MM.1S (cell line): ENCODE measurements around the gene SLC16A1.

Experiments used
- DNase-seq: peaks from one replicate; pipeline ENCODE4 v3.0.0-alpha.2; 2015
- H2AFZ ChIP-seq: fragments of 300-600 bp; sonication (generic); 2 replicates; pipeline ENCODE4 v1.6.0; 2016; ENCODE audit warnings: antibody characterized with exemption, low read length
- H3F3A ChIP-seq: fragments of 300-600 bp; sonication (generic); 2 replicates; pipeline ENCODE4 v1.6.1; 2016; ENCODE audit warnings: mild to moderate bottlenecking, antibody characterized with exemption, low read length, moderate library complexity, mixed read lengths; ENCODE audit not compliant: insufficient read depth
- H3K27ac ChIP-seq: fragments of 300-600 bp; sonication (generic); 2 replicates; pipeline ENCODE4 v1.5.1; 2016; ENCODE audit warnings: mild to moderate bottlenecking, low read length
- H3K27me3 ChIP-seq: fragments of 300-600 bp; sonication (generic); replicated peaks from 2 replicates; pipeline ENCODE4 v1.6.0; 2016; ENCODE audit warnings: low read length; ENCODE audit not compliant: insufficient read depth
- H3K36me3 ChIP-seq: fragments of 300-600 bp; sonication (generic); replicated peaks from 2 replicates; pipeline ENCODE4 v1.6.1; 2016; ENCODE audit warnings: mild to moderate bottlenecking, low read length, mixed read lengths; ENCODE audit not compliant: insufficient read depth
- H3K4me1 ChIP-seq: fragments of 300-600 bp; sonication (generic); 2 replicates; pipeline ENCODE4 v1.6.1; 2016; ENCODE audit warnings: low read length, mixed read lengths
- H3K4me2 ChIP-seq: fragments of 300-600 bp; sonication (generic); 2 replicates; pipeline ENCODE4 v1.6.0; 2016; ENCODE audit warnings: low read depth, low read length
- H3K4me3 ChIP-seq: fragments of 300-600 bp; sonication (generic); 2 replicates; pipeline ENCODE4 v1.5.1; 2016; ENCODE audit warnings: low read length, mixed read lengths
- H3K79me2 ChIP-seq: fragments of 300-600 bp; sonication (generic); 2 replicates; pipeline ENCODE4 v1.6.1; 2016; ENCODE audit warnings: mixed run types, low read length, mixed read lengths
- H3K9ac ChIP-seq: fragments of 300-600 bp; sonication (generic); 2 replicates; pipeline ENCODE4 v1.6.1; 2016; ENCODE audit warnings: low read length, mixed read lengths
- H3K9me2 ChIP-seq: fragments of 300-600 bp; sonication (generic); replicated peaks from 2 replicates; pipeline ENCODE4 v1.6.1; 2016; ENCODE audit warnings: mild to moderate bottlenecking, low read length, mixed read lengths; ENCODE audit not compliant: insufficient read depth
- H3K9me3 ChIP-seq: fragments of 300-600 bp; sonication (generic); replicated peaks from 2 replicates; pipeline ENCODE4 v1.6.1; 2016; ENCODE audit warnings: mild to moderate bottlenecking, low read length, mixed read lengths; ENCODE audit not compliant: insufficient read depth
- H4K20me1 ChIP-seq: fragments of 300-600 bp; sonication (generic); 2 replicates; pipeline ENCODE4 v1.6.1; 2016; ENCODE audit warnings: mild to moderate bottlenecking, low read length, moderate library complexity, mixed read lengths; ENCODE audit not compliant: insufficient read depth
- CTCF ChIP-seq: fragments of 300-600 bp; sonication (generic); IDR thresholded peaks from 2 replicates; pipeline ENCODE4 v1.5.1; 2016; ENCODE audit warnings: antibody characterized with exemption, low read length, mixed read lengths
- EZH2 ChIP-seq: fragments of 300-600 bp; sonication (generic); optimal IDR thresholded peaks from 2 replicates; pipeline ENCODE3; 2017; ENCODE audit warnings: low read depth, mild to moderate bottlenecking, antibody characterized with exemption, low read length, mixed read lengths
- EZH2phosphoT487 ChIP-seq: fragments of 300-600 bp; sonication (generic); IDR thresholded peaks from 2 replicates; pipeline ENCODE4 v1.6.1; 2018; ENCODE audit warnings: antibody characterized with exemption, low read length

The SLC16A1 gene

DNA sequence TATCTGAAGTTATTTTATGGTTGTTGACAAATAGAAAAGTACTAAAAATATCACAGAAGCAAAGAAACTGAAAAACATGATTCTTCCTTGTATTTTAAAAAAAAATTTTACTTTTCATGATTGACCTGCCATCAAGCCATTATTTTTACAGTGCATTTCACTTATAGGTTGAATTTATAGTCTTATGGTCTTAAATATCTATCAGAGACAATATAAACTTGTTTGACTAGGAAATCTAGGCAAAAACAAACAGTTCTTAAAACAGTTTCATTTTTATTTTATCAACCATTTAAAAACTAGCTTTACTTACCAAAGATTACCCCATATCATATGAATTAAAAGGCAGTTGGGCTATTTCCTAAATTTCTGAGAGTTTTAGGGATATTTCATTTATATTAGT, 59.2 kb downstream of the SLC16A1 start:
- H3F3A ChIP-seq, result no peaks in the 10 kb centered on the region
- H3K36me3 ChIP-seq, result no peaks in the 10 kb centered on the region
- H3K4me1 ChIP-seq, result no peaks in the 10 kb centered on the region
- H2AFZ ChIP-seq, result no peak overlapping the region
- H3K9ac ChIP-seq, result no peak overlapping the region
- DNase-seq, result no peak
- no peaks in the 10 kb centered on the region for H3K9me3 ChIP-seq
- no peak overlapping the region for H3K4me3 ChIP-seq
- no peaks in the 10 kb centered on the region for H4K20me1 ChIP-seq
- H3K27me3 ChIP-seq, result no peaks in the 10 kb centered on the region
- H3K27ac ChIP-seq, result no peak overlapping the region
- no peak for TF ChIP-seq CTCF
- no peak for TF ChIP-seq EZH2phosphoT487
- no peak for TF ChIP-seq EZH2
- no peaks in the 10 kb centered on the region for H3K79me2 ChIP-seq
- no peak overlapping the region for H3K4me2 ChIP-seq
- no peaks in the 10 kb centered on the region for H3K9me2 ChIP-seq

DNA sequence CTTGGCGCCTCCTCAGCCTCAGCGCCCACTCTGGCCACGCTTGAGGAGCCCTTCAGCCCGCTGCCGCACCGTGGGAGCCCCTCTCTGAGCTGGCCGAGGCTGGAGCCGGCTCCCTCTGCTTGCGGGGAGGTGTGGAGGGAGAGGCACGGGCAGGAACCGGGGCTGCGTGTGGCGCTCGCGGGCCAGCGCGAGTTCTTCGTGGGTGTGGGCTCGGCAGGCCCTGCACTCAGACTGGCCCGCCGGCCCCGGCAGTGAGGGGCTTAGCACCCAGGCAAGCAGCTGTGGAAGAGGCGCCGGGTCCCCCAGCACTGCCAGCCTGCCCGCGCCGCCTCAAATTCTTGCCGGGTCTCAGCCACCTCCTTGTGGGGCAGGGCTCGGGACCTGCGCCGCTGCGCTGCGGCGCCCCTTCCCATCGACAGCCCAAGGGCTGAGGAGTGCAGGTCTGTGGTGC, 61.4 kb downstream of the SLC16A1 start:
- no peak for DNase-seq

GRCh38 chr1:112894010-112894292, 62.0 kb downstream of the SLC16A1 start:
- Histone ChIP-seq H3F3A (no peaks in the 10 kb centered on the region), H3K9ac (no peak overlapping the region), H3K4me3 (no peak overlapping the region), H3K9me3 (no peaks in the 10 kb centered on the region), H2AFZ (no peak overlapping the region), H4K20me1 (no peaks in the 10 kb centered on the region), H3K27ac (no peak overlapping the region), H3K4me2 (no peak overlapping the region), H3K36me3 (no peaks in the 10 kb centered on the region), H3K9me2 (no peaks in the 10 kb centered on the region), H3K27me3 (no peaks in the 10 kb centered on the region), H3K4me1 (no peaks in the 10 kb centered on the region), H3K79me2 (no peaks in the 10 kb centered on the region)
- DNase-seq, result no peak
- TF ChIP-seq CTCF (no peak), EZH2phosphoT487 (no peak), EZH2 (no peak)

More for the DNA sequence above, 61.4 kb downstream of the SLC16A1 start:
- H3K4me1 ChIP-seq, result no peaks in the 10 kb centered on the region
- no peak overlapping the region for H3K4me3 ChIP-seq
- H3K4me2 ChIP-seq, result no peak overlapping the region
- no peak overlapping the region for H3K9ac ChIP-seq
- H3K9me3 ChIP-seq, result no peaks in the 10 kb centered on the region
- H2AFZ ChIP-seq, result no peak overlapping the region
- no peaks in the 10 kb centered on the region for H3K79me2 ChIP-seq
- no peak for TF ChIP-seq EZH2phosphoT487
- no peak for TF ChIP-seq EZH2
- TF ChIP-seq CTCF, result no peak
- no peaks in the 10 kb centered on the region for H3K27me3 ChIP-seq
- no peaks in the 10 kb centered on the region for H4K20me1 ChIP-seq
- H3K27ac ChIP-seq, result no peak overlapping the region
- H3K9me2 ChIP-seq, result no peaks in the 10 kb centered on the region
- H3F3A ChIP-seq, result no peaks in the 10 kb centered on the region
- no peaks in the 10 kb centered on the region for H3K36me3 ChIP-seq
